Endothelial cell of umbilical vein (primary cell): ENCODE measurements around the gene ADGRG2.

Experiments used
- CTCF ChIP-seq, 2 donors: IDR thresholded peaks; 1 replicate in 1 of 2; 2 replicates in 1 of 2; pipeline ENCODE4 v1.5.1; 2011; ENCODE audit warnings: low read length in 2 of 2, mild to moderate bottlenecking in 2 of 2, moderate library complexity in 2 of 2, control low read depth in 1 of 2, inconsistent platforms in 1 of 2, low read depth in 1 of 2; ENCODE audit not compliant: insufficient read depth in 1 of 2; ENCODE audit errors: extremely low read depth in 1 of 2
- EZH2 ChIP-seq: IDR thresholded peaks from 2 replicates; pipeline ENCODE4 v1.6.1; 2012; ENCODE audit warnings: borderline replicate concordance, low read depth, mild to moderate bottlenecking, moderate library complexity, low read length, inconsistent platforms; ENCODE audit not compliant: severe bottlenecking
- FOS ChIP-seq: IDR thresholded peaks from 2 replicates; pipeline ENCODE4 v1.6.1; 2011; ENCODE audit warnings: mild to moderate bottlenecking, low read length, moderate library complexity, borderline replicate concordance; ENCODE audit not compliant: insufficient read depth
- GATA2 ChIP-seq: IDR thresholded peaks from 2 replicates; pipeline ENCODE4 v1.7.0; 2011; ENCODE audit warnings: low read depth, mild to moderate bottlenecking, moderate library complexity, mixed read lengths, low read length; ENCODE audit not compliant: insufficient read length, insufficient read depth
- JUN ChIP-seq: IDR thresholded peaks from 2 replicates; pipeline ENCODE4 v1.6.1; 2011; ENCODE audit warnings: borderline replicate concordance, low read depth; ENCODE audit not compliant: insufficient read length, insufficient read depth
- MYC ChIP-seq: IDR thresholded peaks from one replicate; pipeline ENCODE4 v1.6.1; 2011; ENCODE audit warnings: mild to moderate bottlenecking, low read depth, low read length
- POLR2A ChIP-seq: IDR thresholded peaks from 2 replicates; pipeline ENCODE4 v1.6.1; 2012; ENCODE audit warnings: low read depth, mild to moderate bottlenecking, control low read depth, low read length
- POLR2AphosphoS5 ChIP-seq: IDR thresholded peaks from 2 replicates; pipeline ENCODE4 v1.6.1; 2012; ENCODE audit warnings: low read depth, mild to moderate bottlenecking, control low read depth, low read length, moderate library complexity; ENCODE audit not compliant: insufficient read depth
- TF ChIP-seq, protein P1 (sequence below): IDR thresholded peaks from 2 replicates; pipeline ENCODE4 v1.6.1; 2011; ENCODE audit not compliant: insufficient read depth, insufficient read length

- no peak for TF ChIP-seq CTCF (IDR thresholded peaks at IDR 0.05; ENCODE audit: extremely low read depth in 1 of 2, insufficient read depth in 1 of 2, low read depth in 1 of 2, low read length in 2 of 2)
- no peak for TF ChIP-seq POLR2A
- TF ChIP-seq GATA2: no peak
- TF ChIP-seq EZH2: no peak
- TF ChIP-seq, protein P1, sequence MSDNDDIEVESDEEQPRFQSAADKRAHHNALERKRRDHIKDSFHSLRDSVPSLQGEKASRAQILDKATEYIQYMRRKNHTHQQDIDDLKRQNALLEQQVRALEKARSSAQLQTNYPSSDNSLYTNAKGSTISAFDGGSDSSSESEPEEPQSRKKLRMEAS: no peak
- no peak for TF ChIP-seq POLR2AphosphoS5
- TF ChIP-seq FOS: no peak
- TF ChIP-seq JUN: no peak
- no peak for TF ChIP-seq MYC
Measured at GRCh38 chrX:18962329-18962728, 159.9 kb downstream of the ADGRG2 start.
